GM12878 (cell line): Measurements from ENCODE around the gene TPGS1. TPM values are rescaled to one million over a fixed set of nuclear protein-coding genes. Genes with fewer than 3 reads are reported as not detected.

Experiments
- ATAC-seq: fragments of 200-7000 bp; cut with Tn5 transposase; 3 replicates; pipeline ENCODE4 v1.9.1; 2020; ENCODE audit warnings: mild to moderate bottlenecking, moderate library complexity
- BruUV-seq: library from RNA; stranded (reverse); fragments of 400-500 nt; replicated peaks from 2 replicates; lab custom pipeline; 2021; lab: Mats Ljungman, UMichigan
- CTCF ChIA-PET: fragments of 300-600 bp; sonication (Branson Sonifier 250); formaldehyde crosslinking; extraction: SDS; loops from one replicate; lab custom pipeline; 2021; ENCODE audit warnings: inconsistent platforms; lab: Yijun Ruan, JAX
- POLR2A ChIA-PET: fragments of 350-600 bp; formaldehyde crosslinking; extraction: SDS; loops from one replicate; lab custom pipeline; 2021; ENCODE audit warnings: inconsistent platforms; lab: Charles Lee
- RAD21 ChIA-PET: fragments of 300-600 bp; sonication (Branson Sonifier 250); formaldehyde crosslinking; loops from one replicate; lab custom pipeline; 2023; ENCODE audit warnings: antibody characterized with exemption; ENCODE audit not compliant: unreplicated experiment; lab: Charles Lee
- SMC1A ChIA-PET: fragments of 300-600 bp; sonication (Branson Sonifier 250); formaldehyde crosslinking; loops from one replicate; lab custom pipeline; 2023; ENCODE audit not compliant: unreplicated experiment, uncharacterized antibody; lab: Charles Lee
- DNase-seq: peaks from one replicate; pipeline ENCODE4 v3.0.0-alpha.2; 2011; ENCODE audit warnings: low read depth, low spot score
- FAIRE-seq: peaks from 3 replicates; lab custom pipeline; 2011; peaks lifted over from hg19 to GRCh38; lab: Jason Lieb, UNC
- H2AFZ ChIP-seq: 2 replicates; pipeline ENCODE4 v1.6.0; 2011; ENCODE audit warnings: low read depth, low read length, control low read depth; ENCODE audit not compliant: control insufficient read depth
- H3K27ac ChIP-seq: 2 replicates; pipeline ENCODE4 v1.5.1; 2011; ENCODE audit warnings: control low read depth; ENCODE audit not compliant: control insufficient read depth, insufficient read depth
- H3K27me3 ChIP-seq, 2 experiments: replicated peaks in 1 of 2; 2 replicates each; pipeline versions ENCODE4 v1.6.0 to v1.6.1; 2011; ENCODE audit warnings: low read length in 1 of 2; ENCODE audit not compliant: control insufficient read depth in 2 of 2, insufficient read depth in 2 of 2
- H3K36me3 ChIP-seq, 2 experiments: 2 replicates each; pipeline ENCODE4 v1.5.1; 2011; ENCODE audit warnings: low read length in 1 of 2; ENCODE audit not compliant: control insufficient read depth in 2 of 2, insufficient read depth in 2 of 2
- H3K4me1 ChIP-seq: 2 replicates; pipeline ENCODE4 v1.6.1; 2011; ENCODE audit warnings: mild to moderate bottlenecking, low read length, moderate library complexity, mixed read lengths; ENCODE audit not compliant: control insufficient read depth, insufficient read depth
- H3K4me2 ChIP-seq: 2 replicates; pipeline ENCODE4 v1.6.0; 2011; ENCODE audit warnings: control low read depth; ENCODE audit not compliant: control insufficient read depth, insufficient read depth
- H3K4me3 ChIP-seq: fragments of 200-600 bp; sonication (generic); 2 replicates; pipeline ENCODE4 v1.5.1; 2016
- H3K79me2 ChIP-seq: 2 replicates; pipeline ENCODE4 v1.6.0; 2011; ENCODE audit warnings: low read length; ENCODE audit not compliant: control insufficient read depth, insufficient read depth
- H3K9ac ChIP-seq: 2 replicates; pipeline ENCODE4 v1.8.0; 2011; ENCODE audit warnings: low read length, control low read depth, mixed read lengths; ENCODE audit not compliant: control insufficient read depth, insufficient read depth
- H3K9me3 ChIP-seq: replicated peaks from 3 replicates; pipeline ENCODE4 v1.5.1; 2011; ENCODE audit warnings: mild to moderate bottlenecking, low read length; ENCODE audit not compliant: control insufficient read depth, insufficient read depth
- H4K20me1 ChIP-seq: 2 replicates; pipeline ENCODE4 v1.6.0; 2011; ENCODE audit not compliant: control insufficient read depth, insufficient read depth
- ASH2L ChIP-seq: fragments of 300-600, 200-600 bp; sonication (generic); IDR thresholded peaks from 2 replicates; pipeline ENCODE4 v1.6.1; 2017; ENCODE audit warnings: low read depth, mild to moderate bottlenecking, borderline replicate concordance
- BCL11A ChIP-seq: IDR thresholded peaks from 2 replicates; pipeline ENCODE4 v1.6.1; 2011; ENCODE audit warnings: low read depth, low read length
- CBFB ChIP-seq: IDR thresholded peaks from 2 replicates; pipeline ENCODE4 v1.6.1; 2016; ENCODE audit warnings: antibody characterized with exemption, low read depth
- ETV6 ChIP-seq, 2 experiments: fragments of 450-650 bp in 1 of 2; IDR thresholded peaks in 1 of 2; conservative IDR thresholded peaks in 1 of 2; 2 replicates each; pipeline ENCODE4 v1.6.1; 2014; ENCODE audit warnings: antibody characterized with exemption in 1 of 2, borderline replicate concordance in 1 of 2, low read depth in 1 of 2, mild to moderate bottlenecking in 1 of 2, moderate library complexity in 1 of 2
- HDAC6 ChIP-seq: fragments of 200-600 bp; sonication (generic); IDR thresholded peaks from one replicate; pipeline ENCODE4 v1.8.0; 2017; ENCODE audit warnings: antibody characterized with exemption; ENCODE audit not compliant: unreplicated experiment
- NFXL1 ChIP-seq: fragments of 450-650 bp; IDR thresholded peaks from 2 replicates; pipeline ENCODE4 v1.6.1; 2017; ENCODE audit warnings: antibody characterized with exemption, mild to moderate bottlenecking, borderline replicate concordance
- RAD21 ChIP-seq: IDR thresholded peaks from 2 replicates; pipeline ENCODE4 v1.6.1; 2011; ENCODE audit warnings: mild to moderate bottlenecking, low read depth, low read length, moderate library complexity; ENCODE audit not compliant: insufficient read depth
- WGBS: methylation state at CpG from one replicate; pipeline ENCODE4 v1.1.6; 2016; ENCODE audit warnings: low lambda C conversion rate; ENCODE audit not compliant: insufficient replicate concordance, insufficient coverage; ENCODE audit errors: missing lambda C conversion rate; 5-methylcytosine and 5-hydroxymethylcytosine counted together
- in situ Hi-C: fragments of 300-500 bp; cut with MboI; formaldehyde crosslinking; loops from 9 replicates; pipeline ENCODE4 v1.14.3; 2018; ENCODE audit warnings: mixed read lengths
- intact Hi-C: fragments of 100-400 bp; cut with micrococcal nuclease; formaldehyde crosslinking; loops from one replicate; pipeline ENCODE4 v1.14.2; 2022; ENCODE audit not compliant: unreplicated experiment
- polyA plus RNA-seq, 11 experiments: library from polyadenylated mRNA; depleted of rRNA in 4 of 11; unstranded in 6 of 11; stranded (reverse) in 5 of 11; fragments of >200 nt; fragmentation: Nextera tagmentation in 4 of 11; fragmentation: Illumina TruSeq in 1 of 11; extraction: Ambion mirVana in 4 of 11; extraction: Trizol in 1 of 11; gene quantifications; 1 replicate in 1 of 11; 2 replicates in 10 of 11; pipeline versions ENCODE4 v1.2.1 to v1.2.3, GENCODE V29; 2011 to 2016; ENCODE audit warnings: inconsistent platforms in 2 of 11, missing spikeins in 2 of 11, low read depth in 1 of 11
- total RNA-seq, 4 experiments: library from RNA; depleted of rRNA in 3 of 4; stranded (reverse); fragments of >200 nt in 3 of 4; fragmentation: Illumina TruSeq in 1 of 4; extraction: Trizol in 1 of 4; gene quantifications; 2 replicates each; pipeline versions ENCODE4 v1.2.1 to v1.2.3, GENCODE V29; 2013 to 2021
- TF ChIP-seq, protein P1 (sequence below): fragments of 450-650 bp; formaldehyde crosslinking; IDR thresholded peaks from 2 replicates; pipeline ENCODE4 v1.4.0; 2020; ENCODE audit warnings: mild to moderate bottlenecking, moderate library complexity
- TF ChIP-seq, protein P2 (sequence below): fragments of 450-650 bp; formaldehyde crosslinking; IDR thresholded peaks from 2 replicates; pipeline ENCODE4 v1.4.0; 2022; ENCODE audit warnings: mild to moderate bottlenecking, moderate library complexity
- TF ChIP-seq, protein P3 (sequence below): fragments of 450-650 bp; IDR thresholded peaks from 2 replicates; pipeline ENCODE4 v1.6.1; 2017; ENCODE audit warnings: mild to moderate bottlenecking, moderate library complexity

TPGS1 gene
- total and polyA plus RNA-seq, 10 of the 15 experiments (the other 5 are each of a cell fraction or from before 2014, with no cell fraction given), result 0.24 to 24.7 (median 7.7) TPM; not detected in 2

- ChIA-PET RAD21 (interaction anchor here (0.6 to 2.8 kb wide), 7 partner anchors 8 to 225 kb away, joined by 3 to 17 read pairs (median 4); partner anchors contain the start of gene CDC34), POLR2A (interaction anchor here (0.9 to 2.4 kb wide), 4 partner anchors 20 to 120 kb away, joined by 3 to 13 read pairs (median 3); partner anchors contain the start of genes BSG and CDC34), SMC1A (interaction anchor here (1.4 to 2.3 kb wide), 3 partner anchors 21 to 217 kb away, joined by 3 to 14 read pairs (median 4); partner anchors contain the start of gene CDC34), CTCF (interaction anchor here (0.7 to 3.6 kb wide), 17 partner anchors 9 to 264 kb away, joined by 3 to 42 read pairs (median 6); partner anchors contain the start of gene CDC34)
- no TSS peak for BruUV-seq
- Histone ChIP-seq H3K27me3 (no peaks in the 10 kb centered on the region), H3K4me2 (peak overlapping the region; percentile 19), H3K9ac (no peak overlapping the region), H3K4me1 (peaks cover 17% of the 10 kb centered on the region), H3K27ac (peak overlapping the region; percentile 32; the same call in 1 of the 2 replicates), H3K79me2 (peaks cover 6% of the 10 kb centered on the region), H3K4me3 (no peak overlapping the region), H3K9me3 (no peaks in the 10 kb centered on the region), H3K36me3 (no peaks in the 10 kb centered on the region), H4K20me1 (no peaks in the 10 kb centered on the region; the same call in 1 of the 2 replicates), H2AFZ (peak overlapping the region; percentile 30)
- DNase-seq (no peak), ATAC-seq (peak; percentile 9), FAIRE-seq (no peak)
- in situ Hi-C loops, result no loop called here
- WGBS, result 20% methylated on average over 28 of the region's 30 CpGs
- intact Hi-C loops, result no loop called here
- TF ChIP-seq, protein P1, sequence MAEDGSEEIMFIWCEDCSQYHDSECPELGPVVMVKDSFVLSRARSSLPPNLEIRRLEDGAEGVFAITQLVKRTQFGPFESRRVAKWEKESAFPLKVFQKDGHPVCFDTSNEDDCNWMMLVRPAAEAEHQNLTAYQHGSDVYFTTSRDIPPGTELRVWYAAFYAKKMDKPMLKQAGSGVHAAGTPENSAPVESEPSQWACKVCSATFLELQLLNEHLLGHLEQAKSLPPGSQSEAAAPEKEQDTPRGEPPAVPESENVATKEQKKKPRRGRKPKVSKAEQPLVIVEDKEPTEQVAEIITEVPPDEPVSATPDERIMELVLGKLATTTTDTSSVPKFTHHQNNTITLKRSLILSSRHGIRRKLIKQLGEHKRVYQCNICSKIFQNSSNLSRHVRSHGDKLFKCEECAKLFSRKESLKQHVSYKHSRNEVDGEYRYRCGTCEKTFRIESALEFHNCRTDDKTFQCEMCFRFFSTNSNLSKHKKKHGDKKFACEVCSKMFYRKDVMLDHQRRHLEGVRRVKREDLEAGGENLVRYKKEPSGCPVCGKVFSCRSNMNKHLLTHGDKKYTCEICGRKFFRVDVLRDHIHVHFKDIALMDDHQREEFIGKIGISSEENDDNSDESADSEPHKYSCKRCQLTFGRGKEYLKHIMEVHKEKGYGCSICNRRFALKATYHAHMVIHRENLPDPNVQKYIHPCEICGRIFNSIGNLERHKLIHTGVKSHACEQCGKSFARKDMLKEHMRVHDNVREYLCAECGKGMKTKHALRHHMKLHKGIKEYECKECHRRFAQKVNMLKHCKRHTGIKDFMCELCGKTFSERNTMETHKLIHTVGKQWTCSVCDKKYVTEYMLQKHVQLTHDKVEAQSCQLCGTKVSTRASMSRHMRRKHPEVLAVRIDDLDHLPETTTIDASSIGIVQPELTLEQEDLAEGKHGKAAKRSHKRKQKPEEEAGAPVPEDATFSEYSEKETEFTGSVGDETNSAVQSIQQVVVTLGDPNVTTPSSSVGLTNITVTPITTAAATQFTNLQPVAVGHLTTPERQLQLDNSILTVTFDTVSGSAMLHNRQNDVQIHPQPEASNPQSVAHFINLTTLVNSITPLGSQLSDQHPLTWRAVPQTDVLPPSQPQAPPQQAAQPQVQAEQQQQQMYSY, result no peak
- TF ChIP-seq HDAC6 (no peak), ASH2L (no peak), RAD21 (no peak), CBFB (no peak), ETV6 (conservative IDR thresholded peaks at IDR 0.05 in 1 of 2, IDR thresholded peaks at IDR 0.05 in 1 of 2; ENCODE audit: borderline replicate concordance in 1 of 2, low read depth in 1 of 2) (no peak), NFXL1 (no peak), BCL11A (no peak)
- TF ChIP-seq, protein P2, sequence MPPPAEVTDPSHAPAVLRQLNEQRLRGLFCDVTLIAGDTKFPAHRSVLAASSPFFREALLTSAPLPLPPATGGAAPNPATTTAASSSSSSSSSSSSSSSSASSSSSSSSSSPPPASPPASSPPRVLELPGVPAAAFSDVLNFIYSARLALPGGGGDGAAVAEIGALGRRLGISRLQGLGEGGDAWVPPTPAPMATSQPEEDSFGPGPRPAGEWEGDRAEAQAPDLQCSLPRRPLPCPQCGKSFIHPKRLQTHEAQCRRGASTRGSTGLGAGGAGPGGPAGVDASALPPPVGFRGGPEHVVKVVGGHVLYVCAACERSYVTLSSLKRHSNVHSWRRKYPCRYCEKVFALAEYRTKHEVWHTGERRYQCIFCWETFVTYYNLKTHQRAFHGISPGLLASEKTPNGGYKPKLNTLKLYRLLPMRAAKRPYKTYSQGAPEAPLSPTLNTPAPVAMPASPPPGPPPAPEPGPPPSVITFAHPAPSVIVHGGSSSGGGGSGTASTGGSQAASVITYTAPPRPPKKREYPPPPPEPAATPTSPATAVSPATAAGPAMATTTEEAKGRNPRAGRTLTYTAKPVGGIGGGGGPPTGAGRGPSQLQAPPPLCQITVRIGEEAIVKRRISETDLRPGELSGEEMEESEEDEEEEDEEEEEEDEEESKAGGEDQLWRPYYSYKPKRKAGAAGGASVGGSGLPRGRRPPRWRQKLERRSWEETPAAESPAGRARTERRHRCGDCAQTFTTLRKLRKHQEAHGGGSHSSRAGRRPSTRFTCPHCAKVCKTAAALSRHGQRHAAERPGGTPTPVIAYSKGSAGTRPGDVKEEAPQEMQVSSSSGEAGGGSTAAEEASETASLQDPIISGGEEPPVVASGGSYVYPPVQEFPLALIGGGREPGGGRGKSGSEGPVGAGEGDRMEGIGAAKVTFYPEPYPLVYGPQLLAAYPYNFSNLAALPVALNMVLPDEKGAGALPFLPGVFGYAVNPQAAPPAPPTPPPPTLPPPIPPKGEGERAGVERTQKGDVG, result no peak
- TF ChIP-seq, protein P3, sequence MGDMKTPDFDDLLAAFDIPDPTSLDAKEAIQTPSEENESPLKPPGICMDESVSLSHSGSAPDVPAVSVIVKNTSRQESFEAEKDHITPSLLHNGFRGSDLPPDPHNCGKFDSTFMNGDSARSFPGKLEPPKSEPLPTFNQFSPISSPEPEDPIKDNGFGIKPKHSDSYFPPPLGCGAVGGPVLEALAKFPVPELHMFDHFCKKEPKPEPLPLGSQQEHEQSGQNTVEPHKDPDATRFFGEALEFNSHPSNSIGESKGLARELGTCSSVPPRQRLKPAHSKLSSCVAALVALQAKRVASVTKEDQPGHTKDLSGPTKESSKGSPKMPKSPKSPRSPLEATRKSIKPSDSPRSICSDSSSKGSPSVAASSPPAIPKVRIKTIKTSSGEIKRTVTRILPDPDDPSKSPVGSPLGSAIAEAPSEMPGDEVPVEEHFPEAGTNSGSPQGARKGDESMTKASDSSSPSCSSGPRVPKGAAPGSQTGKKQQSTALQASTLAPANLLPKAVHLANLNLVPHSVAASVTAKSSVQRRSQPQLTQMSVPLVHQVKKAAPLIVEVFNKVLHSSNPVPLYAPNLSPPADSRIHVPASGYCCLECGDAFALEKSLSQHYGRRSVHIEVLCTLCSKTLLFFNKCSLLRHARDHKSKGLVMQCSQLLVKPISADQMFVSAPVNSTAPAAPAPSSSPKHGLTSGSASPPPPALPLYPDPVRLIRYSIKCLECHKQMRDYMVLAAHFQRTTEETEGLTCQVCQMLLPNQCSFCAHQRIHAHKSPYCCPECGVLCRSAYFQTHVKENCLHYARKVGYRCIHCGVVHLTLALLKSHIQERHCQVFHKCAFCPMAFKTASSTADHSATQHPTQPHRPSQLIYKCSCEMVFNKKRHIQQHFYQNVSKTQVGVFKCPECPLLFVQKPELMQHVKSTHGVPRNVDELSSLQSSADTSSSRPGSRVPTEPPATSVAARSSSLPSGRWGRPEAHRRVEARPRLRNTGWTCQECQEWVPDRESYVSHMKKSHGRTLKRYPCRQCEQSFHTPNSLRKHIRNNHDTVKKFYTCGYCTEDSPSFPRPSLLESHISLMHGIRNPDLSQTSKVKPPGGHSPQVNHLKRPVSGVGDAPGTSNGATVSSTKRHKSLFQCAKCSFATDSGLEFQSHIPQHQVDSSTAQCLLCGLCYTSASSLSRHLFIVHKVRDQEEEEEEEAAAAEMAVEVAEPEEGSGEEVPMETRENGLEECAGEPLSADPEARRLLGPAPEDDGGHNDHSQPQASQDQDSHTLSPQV, result no peak
Observed at GRCh38 chr19:511101-511851, 4.0 kb downstream of the TPGS1 start.
